K562 (cell line): ENCODE measurements around the gene C12orf42. TPM values are rescaled to one million over a fixed set of nuclear protein-coding genes. Genes with fewer than 3 reads are reported as not detected.

Experiments used
- ATAC-seq: fragments of 200-7000 bp; cut with Tn5 transposase; 3 replicates; pipeline ENCODE4 v1.9.1; 2020; ENCODE audit warnings: moderate library complexity
- BruUV-seq: library from RNA; stranded (reverse); fragments of 400-500 nt; replicated peaks from 2 replicates; lab custom pipeline; 2021; lab: Mats Ljungman, UMichigan
- CTCF ChIA-PET: fragments of 300-600 bp; formaldehyde crosslinking; extraction: SDS; loops from one replicate; lab custom pipeline; 2021; ENCODE audit warnings: low intra/inter-chr PET ratio; lab: Yijun Ruan, JAX
- POLR2A ChIA-PET: fragments of 300-600, 350-650 bp; sonication (Branson Sonifier 250); formaldehyde crosslinking; extraction: SDS; loops from one replicate; lab custom pipeline; 2021; ENCODE audit warnings: antibody characterized with exemption, inconsistent platforms; lab: Yijun Ruan, JAX
- DNase-seq, 4 experiments: peaks; one replicate each; pipeline versions ENCODE4 v3.0.0 to v3.0.0-alpha.2; 2011 to 2018; ENCODE audit warnings: low spot score in 3 of 4, mixed read lengths in 3 of 4; ENCODE audit errors: extremely low read depth in 1 of 4
- FAIRE-seq: peaks from 2 replicates; lab custom pipeline; 2011; peaks lifted over from hg19 to GRCh38; lab: Jason Lieb, UNC
- H2AFZ ChIP-seq: 2 replicates; pipeline ENCODE4 v1.6.0; 2011; ENCODE audit warnings: low read depth, low read length, control low read depth, inconsistent platforms
- H3K27ac ChIP-seq: fragments of 200-600 bp; 3 replicates; pipeline ENCODE4 v1.8.0; 2011; ENCODE audit warnings: low read depth, mild to moderate bottlenecking, control low read depth, inconsistent platforms, low read length, moderate library complexity, mixed read lengths; ENCODE audit errors: extremely low read depth
- H3K27me3 ChIP-seq, 2 experiments: fragments of 300-600 bp in 1 of 2; 2 replicates in 1 of 2; 3 replicates in 1 of 2; pipeline versions ENCODE4 v1.6.0 to v1.8.0; 2011; ENCODE audit warnings: inconsistent platforms in 2 of 2, low read length in 2 of 2, mild to moderate bottlenecking in 1 of 2, mixed read lengths in 1 of 2, moderate library complexity in 1 of 2; ENCODE audit not compliant: control insufficient read depth in 2 of 2, insufficient read depth in 2 of 2
- H3K36me3 ChIP-seq: fragments of 300-600 bp; 3 replicates; pipeline ENCODE4 v1.8.0; 2011; ENCODE audit warnings: mild to moderate bottlenecking, low read length, inconsistent platforms; ENCODE audit not compliant: control insufficient read depth, insufficient read depth
- H3K4me1 ChIP-seq, 2 experiments: fragments of 200-600 bp in 1 of 2; replicated peaks in 1 of 2; 2 replicates in 1 of 2; 3 replicates in 1 of 2; pipeline versions ENCODE4 v1.5.1 to v1.8.0; 2011; ENCODE audit warnings: inconsistent platforms in 2 of 2, low read length in 2 of 2, mild to moderate bottlenecking in 1 of 2, mixed read lengths in 1 of 2, moderate library complexity in 1 of 2; ENCODE audit not compliant: control insufficient read depth in 2 of 2, insufficient read depth in 2 of 2
- H3K4me2 ChIP-seq: 2 replicates; pipeline ENCODE4 v1.6.1; 2011; ENCODE audit warnings: low read length, control low read depth, inconsistent platforms, mixed read lengths; ENCODE audit not compliant: insufficient read depth
- H3K4me3 ChIP-seq: fragments of 200-600 bp; sonication (generic), shearing (Covaris generic); 2 replicates; pipeline ENCODE4 v1.5.1; 2016; ENCODE audit warnings: control low read depth, inconsistent platforms
- H3K79me2 ChIP-seq: fragments of 200-600 bp; 3 replicates; pipeline ENCODE4 v1.8.0; 2011; ENCODE audit warnings: low read length, inconsistent platforms; ENCODE audit not compliant: control insufficient read depth, insufficient read depth
- H3K9ac ChIP-seq, 2 experiments: 2 replicates each; pipeline versions ENCODE4 v1.6.0 to v1.6.1; 2011; ENCODE audit warnings: low read depth in 2 of 2, low read length in 2 of 2, control low read depth in 1 of 2, inconsistent platforms in 1 of 2, mild to moderate bottlenecking in 1 of 2, mixed read lengths in 1 of 2; ENCODE audit not compliant: insufficient read depth in 1 of 2
- H3K9me1 ChIP-seq: one replicate; pipeline ENCODE4 v1.6.0; 2011; ENCODE audit warnings: inconsistent platforms, mild to moderate bottlenecking, low read length, moderate library complexity; ENCODE audit not compliant: control insufficient read depth, insufficient read depth
- H3K9me3 ChIP-seq: replicated peaks from 2 replicates; pipeline ENCODE4 v1.5.1; 2011; ENCODE audit warnings: low read depth, low read length, inconsistent platforms; ENCODE audit not compliant: control insufficient read depth, insufficient read depth
- H4K20me1 ChIP-seq: replicated peaks from 2 replicates; pipeline ENCODE4 v1.6.1; 2011; ENCODE audit warnings: low read length, inconsistent platforms, mixed read lengths; ENCODE audit not compliant: control insufficient read depth, insufficient read depth
- CBX8 ChIP-seq: fragments of 200-600 bp; sonication (generic); IDR thresholded peaks from 2 replicates; pipeline ENCODE4 v1.6.1; 2012; ENCODE audit warnings: borderline replicate concordance, mixed run types, low read depth, mild to moderate bottlenecking, moderate library complexity, mixed read lengths, low read length, control low read depth, inconsistent platforms; ENCODE audit not compliant: poor library complexity, severe bottlenecking; ENCODE audit errors: extremely low read depth
- DDX20 ChIP-seq: fragments of 450-650 bp; IDR thresholded peaks from 2 replicates; pipeline ENCODE4 v1.6.1; 2016; ENCODE audit warnings: missing genetic modification characterization, low read depth, mild to moderate bottlenecking, missing compliant biosample characterization, moderate library complexity
- ESRRA ChIP-seq: fragments of 450-650 bp; IDR thresholded peaks from 2 replicates; pipeline ENCODE4 v1.6.1; 2014; ENCODE audit warnings: low read depth, mild to moderate bottlenecking, moderate library complexity, borderline replicate concordance
- GATAD2A ChIP-seq: fragments of 450-650 bp; IDR thresholded peaks from 2 replicates; pipeline ENCODE4 v1.6.1; 2017
- MEF2D ChIP-seq: conservative IDR thresholded peaks from 2 replicates; pipeline ENCODE4 v1.6.1; 2016; ENCODE audit warnings: low read depth, missing genetic modification characterization, missing compliant biosample characterization
- NFYB ChIP-seq: IDR thresholded peaks from 2 replicates; pipeline ENCODE4 v1.6.1; 2011; ENCODE audit warnings: mild to moderate bottlenecking, moderate library complexity; ENCODE audit not compliant: insufficient read length; ENCODE audit errors: extremely low read depth
- PHF8 ChIP-seq: fragments of 200-600 bp; sonication (generic); IDR thresholded peaks from 2 replicates; pipeline ENCODE4 v1.6.1; 2012; ENCODE audit warnings: mixed run types, mild to moderate bottlenecking, inconsistent platforms, low read length, moderate library complexity, borderline replicate concordance
- THAP7 ChIP-seq: fragments of 250-450 bp; sonication (Bioruptor Pico); IDR thresholded peaks from 2 replicates; pipeline ENCODE4 v1.5.0; 2021
- U2AF1 ChIP-seq: fragments of 200-400 bp; formaldehyde crosslinking; optimal IDR thresholded peaks from 2 replicates; pipeline ENCODE3; 2017; ENCODE audit warnings: mild to moderate bottlenecking, low read depth, low read length, moderate library complexity
- ZBTB11 ChIP-seq, 3 experiments: fragments of 200-800 bp in 1 of 3; fragments of 250-450 bp in 1 of 3; fragments of 450-650 bp in 1 of 3; sonication (Bioruptor Pico) in 1 of 3; sonication (Bioruptor generic) in 1 of 3; formaldehyde crosslinking in 1 of 3; IDR thresholded peaks; 2 replicates each; pipeline versions ENCODE4 v1.6.1 to v1.8.0; 2016 to 2022; ENCODE audit warnings: mild to moderate bottlenecking in 2 of 3, missing genetic modification characterization in 2 of 3, missing compliant biosample characterization in 1 of 3, moderate library complexity in 1 of 3
- ZNF444 ChIP-seq: fragments of 250-450 bp; sonication (Bioruptor Pico); IDR thresholded peaks from 2 replicates; pipeline ENCODE4 v1.4.0; 2020; ENCODE audit warnings: mild to moderate bottlenecking, moderate library complexity
- WGBS: fragments of 100-300 bp; shearing (Covaris generic); methylation state at CpG from one replicate; pipeline ENCODE4 v1.1.6; 2016; ENCODE audit warnings: low coverage, mixed read lengths; ENCODE audit not compliant: insufficient coverage; ENCODE audit errors: missing lambda C conversion rate; 5-methylcytosine and 5-hydroxymethylcytosine counted together
- in situ Hi-C: fragments of 300-500 bp; cut with MboI; formaldehyde crosslinking; loops from 4 replicates; pipeline ENCODE4 v1.15.0; 2018; ENCODE audit warnings: inconsistent platforms, mixed read lengths
- intact Hi-C: fragments of 100-400 bp; cut with micrococcal nuclease; formaldehyde crosslinking; loops from 2 replicates; pipeline ENCODE4 v1.14.2; 2022
- polyA plus RNA-seq, 8 experiments: library from polyadenylated mRNA; depleted of rRNA in 4 of 8; stranded (reverse) in 5 of 8; unstranded in 3 of 8; fragments of >200 nt; fragmentation: Nextera tagmentation in 2 of 8; fragmentation: Illumina TruSeq in 1 of 8; extraction: Ambion mirVana in 2 of 8; extraction: Trizol in 1 of 8; gene quantifications; 2 replicates each; pipeline versions ENCODE4 v1.2.1 to v1.2.3, GENCODE V29; 2011 to 2014; ENCODE audit warnings: inconsistent platforms in 1 of 8, missing spikeins in 1 of 8
- total RNA-seq, 7 experiments: library from RNA; depleted of rRNA in 6 of 7; stranded (reverse); fragments of >200 nt in 6 of 7; fragmentation: Illumina TruSeq in 2 of 7; extraction: Trizol in 2 of 7; gene quantifications; 2 replicates each; pipeline versions ENCODE4 v1.2.1 to v1.2.3, GENCODE V29; 2011 to 2021; ENCODE audit warnings: low replicate concordance in 1 of 7
- TF ChIP-seq, protein P1 (sequence below): conservative IDR thresholded peaks from 2 replicates; pipeline ENCODE4 v1.6.1; 2011; ENCODE audit warnings: low read depth, mild to moderate bottlenecking, low read length; ENCODE audit not compliant: control insufficient read depth

C12orf42 gene
- total and polyA plus RNA-seq, 9 of the 15 experiments (the other 6 are each of a cell fraction or from before 2014, with no cell fraction given): not detected

DNA sequence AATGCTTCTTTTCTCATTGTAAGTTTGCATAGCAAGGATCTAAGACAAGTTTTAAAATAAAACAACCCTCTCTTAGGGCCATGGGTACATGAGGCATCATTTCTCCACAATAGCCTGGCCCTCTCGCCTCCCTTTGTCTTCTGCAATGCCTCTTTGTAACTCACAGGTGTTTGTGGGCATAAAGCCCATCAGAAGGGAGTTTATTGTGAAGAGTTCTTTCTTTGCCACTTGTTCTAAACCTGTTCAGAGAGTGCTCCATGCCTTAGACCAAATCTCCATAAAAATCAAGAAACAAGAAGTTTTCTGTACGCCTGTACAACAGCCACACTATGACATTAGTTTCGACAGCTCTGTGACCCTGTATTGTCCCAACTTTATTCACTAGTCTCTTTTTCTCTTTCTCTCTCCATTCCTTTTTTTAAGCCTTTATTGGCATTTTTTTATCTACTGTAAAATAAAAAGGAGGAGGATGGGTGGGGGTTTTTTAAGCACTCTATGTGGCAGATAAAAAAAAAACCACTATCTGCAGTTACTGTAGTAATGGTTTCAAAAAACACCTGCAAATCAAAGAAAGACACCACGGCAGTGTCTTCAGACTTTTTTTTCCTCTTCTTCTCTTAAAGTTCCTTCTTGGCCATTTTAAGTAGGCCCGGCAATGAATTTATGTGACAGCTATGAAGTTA is 1.6 kb downstream of the C12orf42 start:
- ATAC-seq: no peak
- no TSS peak for BruUV-seq
- no peaks in the 10 kb centered on the region for H3K79me2 ChIP-seq
- intact Hi-C loops (loop anchor here (10.0 kb wide), 1 partner anchor 141 kb away; no protein-coding TSS in a partner anchor), in situ Hi-C loops (no loop called here)
- CTCF ChIA-PET: no interaction called here
- H4K20me1 ChIP-seq: no peaks in the 10 kb centered on the region
- POLR2A ChIA-PET: no interaction called here
- DNase-seq: no peak
- H3K4me3 ChIP-seq: no peak overlapping the region
- H3K27me3 ChIP-seq: no peaks in the 10 kb centered on the region
- H3K36me3 ChIP-seq: no peaks in the 10 kb centered on the region
- H3K9ac ChIP-seq: no peak overlapping the region
- H3K4me1 ChIP-seq: peaks cover 0 to 5% of the 10 kb centered on the region in 2 experiments; a peak in 1 of 5 replicates
- H3K27ac ChIP-seq: no peak overlapping the region
- FAIRE-seq: no peak
- H3K9me1 ChIP-seq: no peaks in the 10 kb centered on the region
- H3K9me3 ChIP-seq: no peaks in the 10 kb centered on the region
- no peak overlapping the region for H3K4me2 ChIP-seq
- 0% methylated on average over 5 of the region's 5 CpGs for WGBS
- no peak overlapping the region for H2AFZ ChIP-seq
- TF ChIP-seq MEF2D (tag) (no peak), PHF8 (no peak), NFYB (no peak), CBX8 (no peak), ESRRA (no peak), THAP7 (CRISPR knock-in tag) (no peak), ZNF444 (no peak), ZBTB11 (CRISPR knock-in tag; IDR thresholded peaks at IDR 0.05) (no peak), U2AF1 (no peak), GATAD2A (no peak), DDX20 (tag) (no peak)
- TF ChIP-seq, protein P1, sequence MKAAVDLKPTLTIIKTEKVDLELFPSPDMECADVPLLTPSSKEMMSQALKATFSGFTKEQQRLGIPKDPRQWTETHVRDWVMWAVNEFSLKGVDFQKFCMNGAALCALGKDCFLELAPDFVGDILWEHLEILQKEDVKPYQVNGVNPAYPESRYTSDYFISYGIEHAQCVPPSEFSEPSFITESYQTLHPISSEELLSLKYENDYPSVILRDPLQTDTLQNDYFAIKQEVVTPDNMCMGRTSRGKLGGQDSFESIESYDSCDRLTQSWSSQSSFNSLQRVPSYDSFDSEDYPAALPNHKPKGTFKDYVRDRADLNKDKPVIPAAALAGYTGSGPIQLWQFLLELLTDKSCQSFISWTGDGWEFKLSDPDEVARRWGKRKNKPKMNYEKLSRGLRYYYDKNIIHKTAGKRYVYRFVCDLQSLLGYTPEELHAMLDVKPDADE: no peak
